Activated T-cell treated with anti-CD3 and anti-CD28 coated beads for 4 hours (primary cell): ENCODE results near the gene MYLK4.

Experiments used
- DNase-seq: peaks from one replicate; pipeline ENCODE4 v3.0.0-alpha.2; 2020

The MYLK4 gene

GRCh38 chr6:2622671-2623070, 128.1 kb downstream of the MYLK4 start:
- DNase-seq = no peak

- no peak for DNase-seq
Measured at GRCh38 chr6:2619651-2620050, 131.1 kb downstream of the MYLK4 start.

- no peak for DNase-seq
Measured at GRCh38 chr6:2617729-2618128, 133.0 kb downstream of the MYLK4 start.

- DNase-seq = no peak
Measured at GRCh38 chr6:2616811-2617210, 133.9 kb downstream of the MYLK4 start.

- no peak for DNase-seq
Measured at GRCh38 chr6:2615251-2615650, 135.5 kb downstream of the MYLK4 start.

- DNase-seq = no peak
Measured at GRCh38 chr6:2614846-2615245, 135.9 kb downstream of the MYLK4 start.

- no peak for DNase-seq
Measured at GRCh38 chr6:2614155-2614554, 136.6 kb downstream of the MYLK4 start.
